Kasumi-1 (cell line): ENCODE results near the gene GMEB2.

Experiments used
- DNase-seq, 2 experiments: peaks; one replicate each; lab custom pipeline; 2025; lab: John Stamatoyannopoulos, UW

Gene GMEB2

DNA sequence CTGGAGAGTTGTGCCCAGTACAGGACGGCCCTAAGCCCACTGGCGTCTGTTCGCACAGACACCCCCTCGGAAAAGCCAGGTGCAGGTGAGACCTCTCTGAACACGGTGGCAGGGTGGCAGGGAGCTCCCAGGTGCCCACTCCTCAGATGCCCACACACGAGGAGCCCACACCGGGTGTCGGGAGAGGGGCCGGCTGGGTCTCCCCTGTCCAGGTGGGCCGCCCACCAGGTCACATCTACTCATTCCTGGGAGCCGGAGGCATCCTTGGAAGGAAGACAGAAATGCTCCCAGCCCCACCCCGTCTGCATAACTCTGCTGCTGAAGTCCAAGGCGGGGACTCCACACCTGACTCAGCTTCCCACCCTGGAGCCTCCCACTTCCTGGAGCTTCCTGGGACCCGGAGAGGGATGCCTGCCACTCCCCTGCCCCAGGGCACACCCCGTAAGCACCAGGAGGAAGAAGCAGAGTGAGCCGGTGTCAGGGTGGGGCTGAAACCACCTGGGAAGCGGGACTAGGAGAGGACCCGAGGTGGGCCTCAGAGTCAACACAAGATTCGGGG lies 81.9 kb downstream of the GMEB2 start:
- DNase-seq, result no peak

DNA sequence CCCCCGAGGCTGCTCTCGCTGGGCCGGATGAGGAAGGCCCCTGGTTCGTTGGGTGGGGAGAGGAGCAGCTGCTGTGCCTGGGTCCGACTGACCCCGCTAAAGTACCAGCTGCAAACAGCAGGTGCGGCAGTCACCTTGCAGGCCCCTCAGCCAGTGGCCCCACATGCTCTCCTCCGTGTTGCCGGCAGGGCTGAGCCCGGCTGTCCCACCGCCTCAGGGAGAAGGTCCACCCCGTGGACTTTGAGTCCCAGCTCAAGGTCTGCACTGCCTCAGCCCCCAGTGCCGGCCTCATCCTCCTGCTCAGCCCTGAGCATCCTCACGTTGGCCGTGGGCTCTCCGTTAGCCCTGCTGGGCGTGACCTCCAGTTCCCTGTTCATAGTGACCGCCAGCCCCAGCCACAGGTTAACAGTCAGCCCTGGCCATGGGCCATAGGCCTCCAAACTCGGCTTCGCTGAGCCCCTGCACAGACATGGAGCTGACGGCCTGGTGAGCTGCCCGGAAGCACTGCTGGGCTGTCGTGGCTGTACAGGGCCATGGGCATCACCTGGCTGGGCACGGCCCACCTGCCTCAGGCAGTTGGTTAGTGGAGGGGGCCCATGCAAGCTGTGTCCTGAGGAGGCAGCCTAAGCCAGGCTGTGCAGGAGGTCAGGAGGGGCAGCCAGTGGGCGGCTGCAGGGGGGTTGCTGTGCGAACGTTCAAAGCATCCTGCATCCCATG lies 82.5 kb downstream of the GMEB2 start:
- no peak for DNase-seq

DNA sequence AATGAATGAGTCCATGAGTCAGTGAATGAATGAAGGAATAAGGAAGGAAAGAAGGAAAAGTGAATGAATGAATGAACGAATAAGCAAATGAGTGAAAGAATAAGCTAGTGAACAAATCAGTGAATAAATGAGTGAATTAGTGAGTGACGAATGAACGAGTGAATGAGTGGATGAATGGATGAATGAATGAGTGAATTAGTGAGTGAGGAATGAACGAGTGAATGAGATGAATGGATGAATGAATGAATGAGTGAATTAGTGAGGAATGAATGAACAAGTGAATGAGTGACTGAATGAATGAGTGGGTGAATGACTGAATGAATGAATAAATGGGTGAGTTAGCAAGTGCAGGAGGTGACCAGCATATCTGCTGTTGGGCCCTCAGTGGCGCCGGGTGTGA lies 83.2 kb downstream of the GMEB2 start:
- DNase-seq, result no peak

DNA sequence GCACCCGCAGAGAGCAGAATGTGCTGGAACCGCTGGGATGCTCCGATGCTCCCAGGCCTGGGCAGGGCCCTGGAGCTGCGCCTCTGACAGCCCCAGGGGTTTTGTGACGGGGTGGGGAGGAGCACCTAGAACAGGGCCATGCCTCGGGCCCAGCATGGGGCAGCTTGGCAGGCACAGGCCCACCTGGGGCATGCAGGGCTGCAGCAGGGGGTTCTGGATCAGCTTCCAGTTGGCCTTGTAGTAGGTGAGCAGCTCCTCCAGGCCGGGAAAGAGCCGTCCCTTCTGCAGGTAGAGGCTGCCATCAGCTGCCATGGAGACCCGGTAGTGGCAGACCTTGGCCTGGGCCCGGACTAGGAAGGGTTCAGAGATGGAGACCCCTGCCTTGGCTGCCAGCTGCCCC lies 83.8 kb downstream of the GMEB2 start:
- DNase-seq, result no peak

DNA sequence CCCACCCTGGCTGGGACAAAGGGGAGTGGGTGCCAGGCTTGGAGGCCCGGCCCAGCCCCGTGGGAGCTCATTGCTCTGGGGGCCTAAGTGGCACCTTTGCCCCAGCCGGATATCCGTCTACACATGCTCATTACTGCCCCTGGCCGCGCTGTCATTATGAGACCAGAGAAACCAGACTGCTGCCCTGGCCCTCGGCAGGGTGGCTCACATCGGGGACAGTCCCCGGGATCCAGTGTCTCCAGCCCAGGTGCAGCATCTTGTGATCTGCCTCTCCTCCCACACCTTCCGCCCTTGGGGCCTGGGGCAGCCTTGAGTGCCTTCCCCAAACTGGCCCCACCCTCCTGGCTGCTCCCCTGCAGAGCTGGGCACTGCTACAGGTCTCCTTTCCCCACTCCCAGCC lies 84.2 kb downstream of the GMEB2 start:
- DNase-seq, result no peak

DNA sequence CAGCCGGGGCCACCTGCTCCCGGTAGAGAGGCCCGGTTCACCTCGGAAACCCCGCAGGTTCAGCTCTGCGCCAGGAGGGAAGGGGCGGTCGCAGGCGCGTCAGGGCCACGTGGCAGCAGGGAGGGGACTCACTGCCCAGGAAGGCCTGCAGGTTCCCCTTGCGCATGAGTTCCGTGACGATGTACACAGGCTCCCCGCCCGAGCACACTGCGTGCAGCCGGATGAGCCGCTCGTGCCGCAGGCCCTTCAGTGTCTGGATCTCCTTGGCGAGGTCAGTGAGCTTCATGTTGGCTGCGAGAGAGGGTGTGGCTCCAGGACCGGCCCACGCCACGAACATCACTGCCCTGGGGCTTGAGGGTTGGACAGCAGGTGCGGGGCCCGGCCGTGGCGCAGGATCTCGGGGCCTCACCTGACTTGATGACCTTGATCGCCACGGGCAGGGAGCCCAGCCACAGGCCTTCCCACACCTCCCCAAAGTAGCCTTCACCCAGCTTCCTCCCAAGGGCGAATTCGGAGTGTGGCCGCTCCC lies 84.8 kb downstream of the GMEB2 start:
- no peak for DNase-seq

DNA sequence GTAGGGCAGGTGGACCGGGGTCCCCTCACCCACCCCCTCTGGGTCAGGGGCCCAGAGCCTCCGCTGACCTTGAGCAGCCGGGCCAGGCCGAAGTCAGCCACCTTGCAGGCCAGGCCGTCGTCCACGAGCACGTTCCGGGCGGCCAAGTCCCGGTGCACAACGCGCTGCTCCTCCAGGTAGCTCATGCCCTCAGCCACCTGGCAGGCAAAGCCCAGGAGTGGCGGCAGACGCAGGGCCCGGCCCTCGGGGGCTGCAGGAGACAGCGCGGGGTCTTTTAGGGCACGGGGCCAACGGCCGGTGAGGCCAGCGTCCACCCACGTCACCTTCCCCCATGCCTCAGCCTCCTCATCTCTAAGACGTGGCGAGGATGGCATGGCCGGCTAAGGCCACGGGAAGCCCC lies 85.5 kb downstream of the GMEB2 start:
- DNase-seq, result no peak

DNA sequence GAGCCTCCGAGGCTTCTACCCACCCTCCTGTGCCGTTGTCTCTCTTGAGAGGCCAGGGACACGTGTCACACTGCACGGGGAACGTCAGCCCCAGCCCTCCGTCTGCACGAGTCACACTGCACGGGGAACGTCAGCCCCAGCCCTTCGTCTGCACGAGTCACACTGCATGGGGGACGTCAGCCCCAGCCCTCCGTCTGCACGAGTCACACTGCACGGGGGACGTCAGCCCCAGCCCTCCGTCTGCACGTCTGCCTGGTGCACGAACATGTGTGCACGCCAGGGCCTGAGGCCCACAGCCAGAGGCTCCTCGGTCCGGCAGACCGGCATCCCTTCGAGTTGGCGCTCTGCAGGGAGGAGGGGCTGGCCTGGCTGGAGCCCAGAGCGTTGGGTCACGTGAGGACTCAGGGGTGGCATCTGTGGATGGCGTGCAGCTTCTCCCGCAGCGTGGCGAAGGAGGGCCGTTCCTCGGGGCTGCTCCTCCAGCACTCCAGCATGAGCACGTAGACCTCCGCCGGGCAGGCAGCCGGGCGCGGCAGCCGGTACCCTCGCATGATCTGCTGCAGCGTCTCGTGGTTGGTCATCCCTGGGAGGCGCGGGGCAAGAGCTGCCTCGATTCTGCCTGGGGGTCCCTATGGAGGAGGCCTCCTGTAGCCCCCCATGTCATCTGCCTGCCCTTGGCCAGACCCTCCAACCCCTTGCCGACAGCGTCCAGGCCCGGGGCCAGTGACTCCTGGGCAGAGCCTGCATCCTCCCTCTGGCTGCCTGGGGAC lies 86.3 kb downstream of the GMEB2 start:
- DNase-seq, result no peak

DNA sequence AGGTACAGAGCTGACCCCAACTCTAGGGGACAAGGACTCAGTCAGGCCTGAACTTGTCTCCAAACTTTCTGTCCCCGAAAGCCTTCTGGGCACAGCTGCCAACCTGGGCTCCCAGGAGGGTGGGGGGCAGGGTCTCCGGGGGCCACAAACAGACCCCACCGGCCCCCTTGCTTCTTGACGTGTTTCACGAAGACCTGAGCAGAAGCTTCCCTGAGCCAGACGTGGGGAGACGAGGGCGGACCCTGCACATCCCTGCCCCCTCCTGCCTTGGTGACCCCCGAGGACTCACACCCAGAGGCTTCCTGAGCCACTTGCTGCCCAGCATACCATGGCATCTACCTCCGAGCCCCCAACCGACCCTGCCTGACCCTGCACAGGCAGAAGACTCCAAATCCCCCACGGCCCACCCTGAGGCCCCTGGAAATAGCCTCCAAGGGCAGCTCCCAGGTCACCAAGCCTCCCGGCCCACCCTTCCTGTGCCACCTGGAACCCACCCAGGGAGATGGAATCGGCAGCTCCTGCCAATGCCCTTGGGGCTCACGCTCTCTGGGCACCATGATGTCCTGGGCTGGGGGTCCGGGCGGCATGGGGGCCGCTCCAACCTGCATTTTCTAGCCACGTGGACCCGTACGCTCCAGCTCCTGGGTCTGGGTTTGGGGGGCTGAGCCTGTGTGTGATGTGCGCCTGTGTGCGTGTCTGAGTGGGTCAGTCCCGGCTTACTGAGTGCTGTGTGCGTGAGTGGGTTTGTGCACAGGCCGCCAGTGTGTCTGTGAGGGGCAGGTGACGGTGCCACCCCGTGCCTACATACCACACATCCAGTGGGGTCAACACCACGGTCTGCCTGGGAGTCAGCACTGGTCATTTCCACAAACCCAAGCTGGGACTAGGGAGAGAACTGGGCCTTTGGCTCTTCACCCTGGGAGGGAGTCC lies 87.2 kb downstream of the GMEB2 start:
- DNase-seq, result no peak

DNA sequence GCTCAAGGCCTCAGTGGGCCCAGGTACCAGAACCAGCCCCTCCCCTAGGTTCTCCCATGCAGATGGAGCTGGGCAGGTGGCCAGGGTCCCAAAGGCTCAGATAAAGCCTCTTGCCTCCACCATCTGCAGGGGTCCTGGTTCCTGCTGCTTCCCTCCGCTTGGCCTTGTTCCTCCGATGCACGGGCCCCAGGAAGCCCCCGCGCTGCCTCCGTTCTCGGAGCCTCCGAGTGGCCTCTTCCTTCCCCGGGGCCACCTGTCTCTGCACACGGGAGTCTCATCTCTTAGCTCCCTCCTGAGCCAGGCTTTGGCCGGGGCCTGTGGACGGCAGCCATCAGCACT lies 87.8 kb downstream of the GMEB2 start:
- no peak for DNase-seq

DNA sequence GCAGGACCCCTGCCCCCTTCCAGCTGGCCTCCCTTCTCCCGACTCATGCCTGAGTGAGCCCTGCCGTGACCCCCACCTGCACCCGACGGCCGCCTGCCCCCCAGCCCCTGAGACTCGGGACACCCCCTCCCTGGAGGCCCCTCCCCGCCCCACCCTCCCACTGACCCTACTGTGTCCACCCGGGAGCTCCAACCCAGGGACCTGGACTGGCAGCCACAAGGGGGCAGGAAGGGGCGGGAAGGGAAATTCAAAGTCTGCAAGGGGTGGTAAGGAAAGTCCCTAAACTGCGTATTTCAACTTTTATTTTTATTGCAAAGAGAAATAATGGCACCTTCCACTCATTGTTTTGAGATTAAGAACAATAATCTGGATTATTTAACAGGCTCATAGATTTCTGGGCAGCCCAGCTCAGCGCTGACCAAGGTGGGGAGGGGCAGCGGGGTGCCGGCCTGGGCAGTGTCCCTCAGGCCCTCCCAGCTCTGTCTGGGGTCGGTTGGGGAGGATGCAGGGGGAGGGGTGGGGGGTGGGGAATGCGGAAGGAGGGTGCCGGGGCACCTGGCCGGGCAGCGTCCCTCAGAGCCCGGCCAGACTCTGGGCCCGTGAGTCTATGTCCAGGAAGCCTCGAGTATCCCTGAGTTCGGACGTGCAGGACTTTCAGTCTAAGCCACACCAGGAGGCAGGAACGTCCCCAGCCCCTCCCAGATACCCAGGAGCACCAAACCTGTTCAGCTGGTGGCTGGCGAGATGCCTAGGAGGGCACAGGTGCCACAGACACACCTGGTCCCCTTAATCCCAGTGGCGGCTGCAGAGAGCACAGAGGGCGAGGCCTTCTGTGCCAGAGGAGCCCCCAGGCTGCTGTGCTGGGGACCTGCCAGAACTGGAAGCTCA lies 88.5 kb downstream of the GMEB2 start:
- no peak for DNase-seq
